H1 (cell line): ENCODE data around the gene PGPEP1. TPM values are rescaled to one million over a fixed set of nuclear protein-coding genes. Genes with fewer than 3 reads are reported as not detected.

Experiments
- MAX ChIP-seq: IDR thresholded peaks from 2 replicates; pipeline ENCODE4 v1.6.1; 2012; ENCODE audit warnings: inconsistent platforms
- polyA plus RNA-seq, 7 experiments: library from polyadenylated mRNA; depleted of rRNA in 3 of 7; stranded (reverse) in 5 of 7; unstranded in 2 of 7; fragments of >200 nt in 5 of 7; fragments of 200-250 nt in 2 of 7; gene quantifications; 1 replicate in 5 of 7; 2 replicates in 1 of 7; 4 replicates in 1 of 7; pipeline versions ENCODE4 v1.2.1 to v1.2.3, GENCODE V29; 2011 to 2013; ENCODE audit warnings: missing spikeins in 2 of 7, mixed read lengths in 2 of 7
- total RNA-seq: library from RNA; stranded (reverse); fragmentation: NEBNext Ultra II Directional; extraction: Animal tissue kit (Norgen Biotek cat#: 25700); gene quantifications from 2 replicates; pipeline ENCODE4 v1.2.1, GENCODE V29; 2021

PGPEP1 gene
- total and polyA plus RNA-seq, 2 of the 8 experiments (the other 6 are each of a cell fraction or from before 2014, with no cell fraction given), result 17.0 to 33.4 TPM

DNA sequence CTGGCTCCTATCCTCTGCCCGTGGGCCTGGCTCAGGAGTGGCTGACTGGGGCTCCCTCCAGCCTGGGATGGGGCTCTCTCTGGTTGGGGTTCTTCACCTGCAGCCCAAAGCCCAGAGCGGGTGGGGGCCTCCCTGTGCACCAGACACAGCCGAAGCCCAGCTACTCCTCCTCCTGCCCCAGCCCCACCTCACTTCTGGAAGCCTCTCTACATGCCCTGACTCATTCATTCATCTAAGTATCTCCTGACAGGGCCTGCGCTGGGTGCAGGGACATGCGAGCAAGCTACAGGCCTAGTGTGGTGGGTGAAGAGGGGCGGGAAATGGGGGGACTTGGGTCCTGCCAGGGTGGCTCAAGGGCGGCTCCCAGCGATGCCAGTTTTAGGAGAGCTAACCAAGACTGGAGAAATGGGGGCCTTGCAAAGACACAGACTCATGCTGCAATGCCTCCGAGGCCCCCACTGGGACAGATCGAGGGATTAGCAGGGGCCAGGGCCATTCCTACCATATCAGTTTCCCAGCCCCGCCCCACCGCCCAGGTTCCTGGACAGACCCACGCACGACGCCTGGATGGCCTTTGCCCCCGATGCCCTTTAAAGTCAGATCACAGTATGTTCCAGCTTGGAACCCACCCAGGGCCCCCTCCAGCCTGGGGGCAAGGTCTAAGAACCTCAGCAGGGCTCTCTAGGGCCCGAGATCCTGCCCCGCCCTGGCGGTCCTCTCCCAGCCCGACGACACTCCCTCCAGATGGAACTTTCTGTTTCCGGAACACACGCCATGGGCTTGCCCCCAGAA, 30.1 kb upstream of the PGPEP1 start (continued):
- no peak for TF ChIP-seq MAX
- TF ChIP-seq, all 59 proteins: peak for 0
